Stimulated activated CD4-positive, alpha-beta T cell treated with anti-CD3 and anti-CD28 coated beads, Interleukin-4, amount 100 ng/mL, for 48 hours (primary cell): ENCODE results near the gene B3GNT5.

ENCODE experiments used
- DNase-seq, 2 donors: peaks; one replicate each; pipeline ENCODE4 v3.0.0-alpha.2; 2020; ENCODE audit warnings: low read depth in 2 of 2

The B3GNT5 gene

GRCh38 chr3:183319371-183319770 is 66.3 kb downstream of the B3GNT5 start:
- no peak for DNase-seq
